Trophoblast cell (in vitro differentiated cells and primary cell): ENCODE data around the gene BCAS2.

ENCODE experiments used
- DNase-seq, 2 donors: peaks; one replicate each; pipeline ENCODE4 v3.0.0-alpha.2; 2016
- H2AFZ ChIP-seq: 2 replicates; pipeline ENCODE4 v1.6.1; 2013; ENCODE audit warnings: low read length, moderate library complexity, mild to moderate bottlenecking; ENCODE audit not compliant: insufficient read depth, poor library complexity
- H2AK5ac ChIP-seq: 2 replicates; pipeline ENCODE4 v1.6.1; 2013; ENCODE audit warnings: mild to moderate bottlenecking, low read length
- H2BK120ac ChIP-seq: 2 replicates; pipeline ENCODE4 v1.6.1; 2013; ENCODE audit warnings: low read length, mild to moderate bottlenecking, moderate library complexity; ENCODE audit not compliant: insufficient read depth, poor library complexity
- H2BK12ac ChIP-seq: 2 replicates; pipeline ENCODE4 v1.6.1; 2013; ENCODE audit warnings: mild to moderate bottlenecking, low read length, moderate library complexity
- H2BK5ac ChIP-seq: 2 replicates; pipeline ENCODE4 v1.6.1; 2013; ENCODE audit warnings: low read length, low read depth, moderate library complexity, mild to moderate bottlenecking; ENCODE audit not compliant: poor library complexity
- H3K14ac ChIP-seq: 2 replicates; pipeline ENCODE4 v1.6.1; 2013; ENCODE audit warnings: mild to moderate bottlenecking, low read length
- H3K18ac ChIP-seq: 2 replicates; pipeline ENCODE4 v1.6.1; 2013; ENCODE audit warnings: mild to moderate bottlenecking, low read length
- H3K23ac ChIP-seq: 2 replicates; pipeline ENCODE4 v1.6.1; 2013; ENCODE audit warnings: low read length
- H3K27ac ChIP-seq: 2 replicates; pipeline ENCODE4 v1.5.1; 2013; ENCODE audit warnings: low read depth, mild to moderate bottlenecking, inconsistent platforms, low read length, moderate library complexity
- H3K27me3 ChIP-seq: 2 replicates; pipeline ENCODE4 v1.6.1; 2013; ENCODE audit warnings: inconsistent platforms, mild to moderate bottlenecking, low read length, moderate library complexity; ENCODE audit not compliant: insufficient read depth
- H3K36me3 ChIP-seq, 2 experiments: 1 replicate in 1 of 2; 2 replicates in 1 of 2; pipeline ENCODE4 v1.6.1; 2013; ENCODE audit warnings: low read length in 2 of 2, mild to moderate bottlenecking in 2 of 2, moderate library complexity in 1 of 2; ENCODE audit not compliant: insufficient read depth in 2 of 2, control insufficient read depth in 1 of 2
- H3K4ac ChIP-seq: 2 replicates; pipeline ENCODE4 v1.6.1; 2013; ENCODE audit warnings: low read depth, mild to moderate bottlenecking, low read length, moderate library complexity
- H3K4me1 ChIP-seq, 2 experiments: 1 replicate in 1 of 2; 2 replicates in 1 of 2; pipeline ENCODE4 v1.6.1; 2013; ENCODE audit warnings: low read length in 2 of 2, mild to moderate bottlenecking in 2 of 2, moderate library complexity in 1 of 2; ENCODE audit not compliant: insufficient read depth in 2 of 2, control insufficient read depth in 1 of 2
- H3K4me2 ChIP-seq: 2 replicates; pipeline ENCODE4 v1.6.1; 2013; ENCODE audit warnings: inconsistent platforms, mild to moderate bottlenecking, low read length, moderate library complexity
- H3K4me3 ChIP-seq: 2 replicates; pipeline ENCODE4 v1.5.1; 2013; ENCODE audit warnings: mild to moderate bottlenecking, low read depth, low read length, inconsistent platforms
- H3K79me1 ChIP-seq: one replicate; pipeline ENCODE4 v1.6.1; 2013; ENCODE audit warnings: low read length
- H3K79me2 ChIP-seq: 2 replicates; pipeline ENCODE4 v1.6.1; 2013; ENCODE audit warnings: low read length, mild to moderate bottlenecking; ENCODE audit not compliant: control insufficient read depth, insufficient read depth, poor library complexity
- H3K9ac ChIP-seq: 2 replicates; pipeline ENCODE4 v1.6.1; 2013; ENCODE audit warnings: mild to moderate bottlenecking, low read length
- H3K9me3 ChIP-seq: 2 replicates; pipeline ENCODE4 v1.6.1; 2013; ENCODE audit warnings: low read depth, mild to moderate bottlenecking, control low read depth, inconsistent platforms, low read length; ENCODE audit not compliant: insufficient read depth
- H4K12ac ChIP-seq: 2 replicates; pipeline ENCODE4 v1.6.1; 2013; ENCODE audit warnings: low read depth, mild to moderate bottlenecking, low read length, moderate library complexity
- H4K8ac ChIP-seq: 2 replicates; pipeline ENCODE4 v1.6.1; 2013; ENCODE audit warnings: low read depth, mild to moderate bottlenecking, low read length, moderate library complexity
- H4K91ac ChIP-seq: one replicate; pipeline ENCODE4 v1.6.1; 2013; ENCODE audit warnings: low read depth, mild to moderate bottlenecking, low read length, moderate library complexity
- WGBS: extraction: QIAGEN DNeasy Blood & Tissue Kit; methylation state at CpG from one replicate; pipeline ENCODE4 v1.1.7; 2013; ENCODE audit warnings: missing lambda C conversion rate; ENCODE audit not compliant: insufficient read length, insufficient coverage; ENCODE audit errors: extremely low coverage; 5-methylcytosine and 5-hydroxymethylcytosine counted together

BCAS2 gene

DNA sequence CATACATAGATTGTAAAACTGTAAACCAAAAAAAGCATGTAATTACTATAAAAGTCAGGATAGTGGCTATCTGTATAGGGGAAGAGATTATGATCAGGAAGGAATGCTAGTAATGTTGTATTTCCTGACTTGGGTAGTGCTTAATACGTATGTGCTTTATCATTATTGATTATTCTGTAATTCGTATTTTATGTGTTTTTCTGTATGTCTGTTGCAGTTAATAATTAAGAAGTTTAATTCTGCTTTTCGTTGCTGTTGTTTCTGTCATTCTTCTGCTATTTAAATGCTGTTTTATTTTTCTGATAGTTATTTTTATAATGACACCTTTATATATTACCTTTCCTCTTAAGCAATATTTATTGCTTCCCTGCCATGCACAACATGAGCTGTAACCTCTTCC lies 41.1 kb downstream of the BCAS2 start:
- H2BK120ac ChIP-seq, result no peak overlapping the region
- peak in 1 of 2 donors; percentile 91 for DNase-seq
- no peak overlapping the region for H3K9ac ChIP-seq
- no peak overlapping the region for H2BK5ac ChIP-seq
- H2AK5ac ChIP-seq, result no peak overlapping the region
- H3K18ac ChIP-seq, result no peak overlapping the region
- H3K36me3 ChIP-seq, result no peaks in the 10 kb centered on the region
- peaks cover 8% of the 10 kb centered on the region for H3K9me3 ChIP-seq
- H3K27me3 ChIP-seq, result no peaks in the 10 kb centered on the region
- H3K4ac ChIP-seq, result no peak overlapping the region
- H3K79me1 ChIP-seq, result peaks cover 5% of the 10 kb centered on the region
- H3K23ac ChIP-seq, result no peak overlapping the region
- H3K4me1 ChIP-seq, result peaks cover 8 to 9% of the 10 kb centered on the region in 2 experiments
- no peak overlapping the region for H3K4me3 ChIP-seq
- WGBS, result no CpG with 5 or more reads among the region's 3 CpGs
- H4K91ac ChIP-seq, result no peak overlapping the region
- H2AFZ ChIP-seq, result no peak overlapping the region
- no peak overlapping the region for H3K4me2 ChIP-seq
- H3K14ac ChIP-seq, result no peak overlapping the region
- no peak overlapping the region for H3K27ac ChIP-seq
- H3K79me2 ChIP-seq, result no peaks in the 10 kb centered on the region
- no peak overlapping the region for H2BK12ac ChIP-seq
- H4K8ac ChIP-seq, result no peak overlapping the region
- no peak overlapping the region for H4K12ac ChIP-seq

- no CpG with 5 or more reads among the region's 7 CpGs for WGBS
Observed at GRCh38 chr1:114536043-114536442, 45.4 kb downstream of the BCAS2 start.

DNA sequence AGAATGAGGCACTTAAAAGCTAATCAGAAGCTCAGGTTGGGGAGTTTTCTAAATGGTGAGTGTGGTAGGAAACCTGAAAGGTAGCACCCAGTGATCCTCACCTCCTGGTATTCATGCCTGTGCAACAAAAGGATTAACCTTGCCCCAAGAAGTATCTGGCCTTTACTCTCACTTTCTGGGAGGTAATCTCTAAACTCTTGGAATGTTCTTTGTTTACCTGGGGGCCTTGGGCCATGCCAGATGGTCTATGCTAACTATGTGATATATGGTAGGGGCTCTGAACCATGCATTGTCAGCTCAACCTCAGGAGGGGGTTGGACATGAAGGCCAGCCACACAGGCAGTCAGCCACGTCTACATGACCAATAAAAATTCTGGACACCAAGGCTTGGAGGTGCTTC lies 46.0 kb downstream of the BCAS2 start:
- no peak overlapping the region for H2BK12ac ChIP-seq

More at GRCh38 chr1:114536043-114536442, 45.4 kb downstream of the BCAS2 start:
- Histone ChIP-seq H2AK5ac (no peak overlapping the region), H3K9me3 (peaks cover 8% of the 10 kb centered on the region), H2BK12ac (no peak overlapping the region), H3K4ac (no peak overlapping the region), H3K36me3 (no peaks in the 10 kb centered on the region), H4K12ac (no peak overlapping the region), H2BK120ac (peak overlapping the region; percentile 26), H3K4me2 (no peak overlapping the region), H3K79me1 (peaks cover 5% of the 10 kb centered on the region), H3K4me3 (no peak overlapping the region), H4K8ac (no peak overlapping the region), H3K27me3 (no peaks in the 10 kb centered on the region), H2AFZ (no peak overlapping the region), H2BK5ac (no peak overlapping the region), H4K91ac (peak overlapping the region; percentile 75), H3K18ac (peak overlapping the region; percentile 1), H3K14ac (peak overlapping the region; percentile 3), H3K79me2 (no peaks in the 10 kb centered on the region), H3K4me1 (peaks cover 8 to 9% of the 10 kb centered on the region in 2 experiments), H3K27ac (peak overlapping the region; percentile 19), H3K23ac (no peak overlapping the region), H3K9ac (no peak overlapping the region)
- DNase-seq, result no peak

GRCh38 chr1:114531094-114531493 lies 50.3 kb downstream of the BCAS2 start:
- no peak for DNase-seq
- H2AK5ac ChIP-seq, result no peak overlapping the region

More for the DNA sequence above, 46.0 kb downstream of the BCAS2 start:
- no CpG with 5 or more reads among the region's 1 CpG for WGBS
- Histone ChIP-seq H2AK5ac (no peak overlapping the region), H3K4me1 (peaks cover 8 to 9% of the 10 kb centered on the region in 2 experiments), H3K9ac (no peak overlapping the region), H3K79me1 (peaks cover 5% of the 10 kb centered on the region), H3K4me2 (no peak overlapping the region), H3K27ac (peak overlapping the region; percentile 19), H3K14ac (no peak overlapping the region), H4K8ac (no peak overlapping the region), H3K23ac (no peak overlapping the region), H2AFZ (no peak overlapping the region), H3K9me3 (peaks cover 8% of the 10 kb centered on the region), H3K27me3 (no peaks in the 10 kb centered on the region), H3K18ac (no peak overlapping the region), H2BK5ac (no peak overlapping the region), H3K36me3 (no peaks in the 10 kb centered on the region), H3K4me3 (no peak overlapping the region), H3K4ac (no peak overlapping the region), H4K91ac (peak overlapping the region; percentile 75), H2BK120ac (no peak overlapping the region), H3K79me2 (no peaks in the 10 kb centered on the region), H4K12ac (no peak overlapping the region)
- peak; percentile 72 to 92 for DNase-seq

More at GRCh38 chr1:114531094-114531493, 50.3 kb downstream of the BCAS2 start:
- WGBS, result no CpG with 5 or more reads among the region's 1 CpG
- Histone ChIP-seq H4K12ac (no peak overlapping the region), H3K4ac (no peak overlapping the region), H2AFZ (no peak overlapping the region), H3K27me3 (no peaks in the 10 kb centered on the region), H3K36me3 (no peaks in the 10 kb centered on the region), H3K27ac (no peak overlapping the region), H4K8ac (no peak overlapping the region), H2BK12ac (no peak overlapping the region), H3K23ac (no peak overlapping the region), H3K4me3 (no peak overlapping the region), H3K9ac (no peak overlapping the region), H4K91ac (no peak overlapping the region), H3K4me1 (peaks cover 4 to 5% of the 10 kb centered on the region in 2 experiments), H3K9me3 (peaks cover 2% of the 10 kb centered on the region), H3K14ac (no peak overlapping the region), H3K18ac (no peak overlapping the region), H3K4me2 (no peak overlapping the region), H2BK5ac (no peak overlapping the region), H3K79me2 (no peaks in the 10 kb centered on the region), H3K79me1 (no peaks in the 10 kb centered on the region), H2BK120ac (no peak overlapping the region)
